Peyer's patch (tissue), 4 donors: ENCODE measurements around the gene INPP5A.

Source experiments
- POLR2A ChIP-seq, 2 donors: fragments of 450-650 bp; IDR thresholded peaks; one replicate each; pipeline ENCODE4 v1.5.1; 2017; ENCODE audit warnings: antibody characterized with exemption in 2 of 2, mild to moderate bottlenecking in 2 of 2, moderate library complexity in 2 of 2
- TF ChIP-seq, protein P1 (sequence below), 6 experiments: fragments of 450-650 bp in 4 of 6; fragments of 200-600 bp in 2 of 6; sonication (generic) in 1 of 6; IDR thresholded peaks; one replicate each; pipeline ENCODE4 v1.5.1; 2017 to 2019; ENCODE audit warnings: antibody characterized with exemption in 6 of 6, mild to moderate bottlenecking in 3 of 6, moderate library complexity in 1 of 6

DNA sequence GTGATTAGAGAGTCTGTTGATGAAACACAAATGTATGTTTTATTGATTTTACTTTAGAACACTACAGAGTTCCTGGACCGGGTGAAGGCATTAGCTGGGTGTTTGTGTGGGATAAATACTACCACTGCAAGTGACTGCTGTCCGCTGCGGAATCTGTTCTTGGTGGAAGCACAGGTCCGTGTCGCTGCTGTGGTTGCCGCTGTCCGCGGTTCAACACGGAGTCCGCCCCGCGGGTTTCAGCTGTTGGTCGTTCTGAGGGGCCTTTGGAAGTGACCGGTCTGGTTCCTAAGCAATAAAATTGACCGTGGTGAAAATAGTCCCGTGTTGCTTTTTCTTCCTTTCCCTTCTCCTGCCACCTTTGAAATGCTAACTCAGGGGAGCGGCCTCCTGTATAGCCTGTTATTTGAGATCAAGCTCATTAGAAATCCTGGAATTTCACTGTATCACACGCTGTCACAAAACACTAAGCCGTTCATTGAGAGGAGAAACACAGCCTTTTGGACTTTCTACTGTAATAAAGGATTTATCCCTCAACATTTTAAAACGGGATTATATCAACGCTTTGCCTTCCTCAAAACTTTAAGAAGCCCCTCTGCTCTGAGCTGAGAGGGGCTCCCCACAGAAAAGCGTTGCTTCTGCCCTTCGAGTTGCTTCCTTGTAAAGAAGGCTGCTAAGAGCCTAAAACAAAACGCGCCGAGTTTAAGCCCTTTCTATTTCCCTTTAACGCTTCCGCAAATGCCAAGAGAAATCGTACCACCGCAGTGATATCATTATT lies 245.8 kb downstream of the INPP5A start:
- TF ChIP-seq, protein P1, sequence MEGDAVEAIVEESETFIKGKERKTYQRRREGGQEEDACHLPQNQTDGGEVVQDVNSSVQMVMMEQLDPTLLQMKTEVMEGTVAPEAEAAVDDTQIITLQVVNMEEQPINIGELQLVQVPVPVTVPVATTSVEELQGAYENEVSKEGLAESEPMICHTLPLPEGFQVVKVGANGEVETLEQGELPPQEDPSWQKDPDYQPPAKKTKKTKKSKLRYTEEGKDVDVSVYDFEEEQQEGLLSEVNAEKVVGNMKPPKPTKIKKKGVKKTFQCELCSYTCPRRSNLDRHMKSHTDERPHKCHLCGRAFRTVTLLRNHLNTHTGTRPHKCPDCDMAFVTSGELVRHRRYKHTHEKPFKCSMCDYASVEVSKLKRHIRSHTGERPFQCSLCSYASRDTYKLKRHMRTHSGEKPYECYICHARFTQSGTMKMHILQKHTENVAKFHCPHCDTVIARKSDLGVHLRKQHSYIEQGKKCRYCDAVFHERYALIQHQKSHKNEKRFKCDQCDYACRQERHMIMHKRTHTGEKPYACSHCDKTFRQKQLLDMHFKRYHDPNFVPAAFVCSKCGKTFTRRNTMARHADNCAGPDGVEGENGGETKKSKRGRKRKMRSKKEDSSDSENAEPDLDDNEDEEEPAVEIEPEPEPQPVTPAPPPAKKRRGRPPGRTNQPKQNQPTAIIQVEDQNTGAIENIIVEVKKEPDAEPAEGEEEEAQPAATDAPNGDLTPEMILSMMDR (IDR thresholded peaks at IDR 0.05) = no peak
- TF ChIP-seq POLR2A (IDR thresholded peaks at IDR 0.05) = no peak
